ENCODE data around the gene TTLL11.
"Not testable (repeated sequence)": the region's sequence is repeated elsewhere in the genome, so short reads cannot be mapped to it uniquely, and the experiment has no call there.

The TTLL11 gene

GRCh38 chr9:122071715-122072114 is 21.4 kb downstream of the TTLL11 start:
- ATAC-seq: no peak
- TF ChIP-seq TSHZ2 (CRISPR knock-in tag; IDR thresholded peaks at IDR 0.05) (no peak), POU6F1 (CRISPR knock-in tag; IDR thresholded peaks at IDR 0.05; ENCODE audit: borderline replicate concordance, low read depth) (no peak), TCF4 (CRISPR knock-in tag; IDR thresholded peaks at IDR 0.05; ENCODE audit: borderline replicate concordance) (0 out of 2 replicates have a peak, but pooled peaks have one; percentile 17)

- TF ChIP-seq CSRNP3 (CRISPR knock-in tag; IDR thresholded peaks at IDR 0.05): no peak
- TF ChIP-seq CSDC2 (CRISPR knock-in tag; IDR thresholded peaks at IDR 0.05): no peak
- TF ChIP-seq RARB (CRISPR knock-in tag; IDR thresholded peaks at IDR 0.05): no peak
- no peak for TF ChIP-seq ZNF565 (CRISPR knock-in tag; conservative IDR thresholded peaks at IDR 0.05; ENCODE audit: low read depth)
- no peak for TF ChIP-seq SNAI2 (CRISPR knock-in tag; IDR thresholded peaks at IDR 0.05)
- TF ChIP-seq ZFP3 (CRISPR knock-in tag; IDR thresholded peaks at IDR 0.05): no peak
- TF ChIP-seq ARNTL (CRISPR knock-in tag; IDR thresholded peaks at IDR 0.05; ENCODE audit: borderline replicate concordance, low read depth): no peak
Measured at GRCh38 chr9:122070728-122071515, 22.2 kb downstream of the TTLL11 start.

GRCh38 chr9:122066680-122067079 is 26.4 kb downstream of the TTLL11 start:
- ATAC-seq: not testable (repeated sequence)

More at GRCh38 chr9:122070728-122071515, 22.2 kb downstream of the TTLL11 start:
- no peak for ATAC-seq

- no peak for TF ChIP-seq ZNF70 (CRISPR knock-in tag; IDR thresholded peaks at IDR 0.05)
- no peak for TF ChIP-seq ESRRG (CRISPR knock-in tag; IDR thresholded peaks at IDR 0.05)
- no peak for ATAC-seq
Measured at GRCh38 chr9:122065923-122066629, 27.0 kb downstream of the TTLL11 start.

GRCh38 chr9:122060481-122060880 is 32.6 kb downstream of the TTLL11 start:
- ATAC-seq: no peak
- TF ChIP-seq ZNF565 (CRISPR knock-in tag; conservative IDR thresholded peaks at IDR 0.05; ENCODE audit: low read depth) (no peak), PPARA (CRISPR knock-in tag; IDR thresholded peaks at IDR 0.05; ENCODE audit: borderline replicate concordance) (no peak), CSDC2 (CRISPR knock-in tag; IDR thresholded peaks at IDR 0.05) (no peak), CSRNP3 (CRISPR knock-in tag; IDR thresholded peaks at IDR 0.05) (no peak), SNAI2 (CRISPR knock-in tag; IDR thresholded peaks at IDR 0.05) (no peak), TOX (CRISPR knock-in tag; IDR thresholded peaks at IDR 0.05; ENCODE audit: borderline replicate concordance) (no peak)

GRCh38 chr9:122059955-122060324 is 33.2 kb downstream of the TTLL11 start:
- TF ChIP-seq ZNF565 (CRISPR knock-in tag; conservative IDR thresholded peaks at IDR 0.05; ENCODE audit: low read depth) (no peak), ZFP3 (CRISPR knock-in tag; IDR thresholded peaks at IDR 0.05) (no peak), PPARA (CRISPR knock-in tag; IDR thresholded peaks at IDR 0.05; ENCODE audit: borderline replicate concordance) (no peak), TCF4 (CRISPR knock-in tag; IDR thresholded peaks at IDR 0.05; ENCODE audit: borderline replicate concordance) (no peak)
- ATAC-seq: no peak

Measured in SK-N-SH treated with all-trans-retinoic acid at 6 μM for 48 hours (cell line).